ENCODE data around the gene SPAG5. TPM values are rescaled to one million over a fixed set of nuclear protein-coding genes. Genes with fewer than 3 reads are reported as not detected.
A peak's percentile ranks its signal among the peaks of the same experiment; 100 is the strongest.

Gene SPAG5
- total RNA-seq (1 to 10 TPM in 5 of 6 donors, under 1 TPM in 1; 0.93 to 2.7 (median 1.7) TPM), polyA plus RNA-seq (1 to 10 TPM; 3.9 to 7.4 TPM)

DNA sequence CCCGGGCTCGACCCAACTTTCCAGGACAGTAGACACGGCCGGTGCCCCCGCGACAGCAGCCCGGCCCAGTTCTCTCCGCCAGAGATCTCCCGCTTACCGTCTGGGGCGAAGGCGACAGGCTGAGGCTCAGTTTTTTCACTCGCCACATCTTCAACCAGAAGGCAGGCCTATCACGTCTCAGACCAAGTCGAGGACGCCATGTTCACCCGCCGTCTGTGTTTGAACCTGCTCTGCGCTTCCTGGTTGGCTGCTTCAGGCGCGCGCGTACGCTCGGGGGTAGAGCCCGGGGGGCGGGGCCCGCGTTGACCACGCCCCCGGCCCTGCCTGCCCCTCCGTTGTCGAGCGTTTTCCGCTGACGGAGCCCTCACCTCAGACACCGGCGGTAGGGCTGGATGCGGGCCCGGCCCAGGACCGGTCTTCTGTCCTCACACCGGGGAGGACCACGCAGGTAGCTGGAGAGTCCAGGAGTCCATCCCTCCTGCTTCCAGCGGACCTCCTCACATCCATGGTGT, at the start of gene SPAG5:
TSS of gene SPAG5 (minus strand) at position 227 of the 512 bp plus-strand sequence. CDS start at position 148, 79 bp downstream.
- Histone ChIP-seq H3K27ac (peak within 1 kb of the TSS; percentile 69 to 92 (median 84)), H3K4me1 (peaks cover 0 to 11% (median 7%) of the 10 kb centered on the region in 3 donors), H3K9me3 (no peaks in the 10 kb centered on the region), H3K36me3 (no peaks in the 10 kb centered on the region), H3K4me3 (peak within 1 kb of the TSS; percentile 52 to 63 (median 54)), H3K27me3 (no peaks in the 10 kb centered on the region)
- DNase-seq: peak; percentile 89 to 97 (median 93)
- WGBS, 2 donors: 0 to 1% methylated on average over 43 to 44 of the region's 44 CpGs
- ATAC-seq: peak; percentile 97 to 100 (median 99)
- FAIRE-seq: no peak
- TF ChIP-seq CTCF (IDR thresholded peaks at IDR 0.05): no peak
- intact Hi-C loops (cut with DNase I): no loop called here

DNA sequence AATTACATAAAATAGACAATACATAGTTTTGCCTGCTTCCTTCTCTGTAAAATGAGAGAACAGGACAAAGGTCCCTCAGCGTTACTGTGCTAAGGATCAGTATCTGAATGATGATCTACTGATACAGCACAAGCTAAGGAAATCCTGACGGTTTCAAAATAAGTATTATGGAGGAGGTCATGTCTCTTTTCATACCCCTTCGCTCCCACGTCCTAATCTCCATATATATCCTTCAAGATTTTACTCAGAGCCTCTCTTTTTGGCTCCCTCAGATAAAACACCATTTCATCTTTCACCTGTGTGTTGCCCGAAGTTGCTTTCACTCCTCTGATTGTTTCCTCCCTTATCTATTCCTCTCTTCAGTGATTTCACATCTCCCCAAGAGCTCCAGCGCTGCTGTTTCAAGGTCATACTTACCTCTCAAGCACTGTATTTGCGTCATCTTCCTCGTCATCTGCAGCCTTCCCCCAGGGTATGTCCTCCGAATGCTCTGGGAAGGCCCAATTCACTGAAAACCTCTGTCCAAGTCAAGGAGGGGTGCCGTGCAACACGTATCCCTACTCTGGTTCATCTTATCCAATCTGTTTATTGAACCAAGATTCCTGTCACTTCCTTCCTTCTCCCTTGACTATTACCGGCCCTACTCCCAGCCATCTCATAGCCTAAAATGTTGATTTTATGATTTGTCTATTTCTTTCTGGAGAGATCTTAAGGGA, 47.4 kb upstream of the SPAG5 start:
- H3K27me3 ChIP-seq: no peaks in the 10 kb centered on the region
- WGBS, 2 donors: 27 to 29% methylated on average over 12 of the region's 12 CpGs
- peaks cover 15 to 27% (median 24%) of the 10 kb centered on the region in 3 donors for H3K4me1 ChIP-seq
- intact Hi-C loops (cut with DNase I): no loop called here
- DNase-seq: peak in 3 of 6 donors; percentile 16 to 37 (median 34)
- peak overlapping the region; percentile 43 to 96 (median 78) for H3K27ac ChIP-seq
- no peaks in the 10 kb centered on the region for H3K9me3 ChIP-seq
- TF ChIP-seq CTCF (IDR thresholded peaks at IDR 0.05): no peak
- ATAC-seq: peak; percentile 2 to 12 (median 8)
- no peak for FAIRE-seq
- peaks cover 6 to 15% (median 8%) of the 10 kb centered on the region in 3 donors for H3K36me3 ChIP-seq
- H3K4me3 ChIP-seq: peak overlapping the region in 1 of 4 donors; percentile 82

- DNase-seq (no peak), FAIRE-seq (no peak), ATAC-seq (no peak)
- peaks cover 15 to 27% (median 24%) of the 10 kb centered on the region in 3 donors for H3K4me1 ChIP-seq
- H3K27ac ChIP-seq: peak overlapping the region; percentile 73 to 96 (median 86)
- no peak for TF ChIP-seq CTCF (IDR thresholded peaks at IDR 0.05)
- intact Hi-C loops (cut with DNase I): no loop called here
- H3K27me3 ChIP-seq: no peaks in the 10 kb centered on the region
- 16 to 20% methylated on average over 8 of the region's 8 CpGs for WGBS, 2 donors
- peak overlapping the region; percentile 35 to 90 (median 86) for H3K4me3 ChIP-seq
- no peaks in the 10 kb centered on the region for H3K9me3 ChIP-seq
- peaks cover 6 to 15% (median 8%) of the 10 kb centered on the region in 3 donors for H3K36me3 ChIP-seq
Observed at GRCh38 chr17:28645576-28645939, 46.7 kb upstream of the SPAG5 start.

GRCh38 chr17:28644787-28645575, 46.2 kb upstream of the SPAG5 start, which contains the start of gene BLTP2:
Gene BLTP2 (minus strand): TSS chr17:28645158. CDS start chr17:28645056, 102 bp downstream.
- H3K9me3 ChIP-seq: no peaks in the 10 kb centered on the region
- DNase-seq (peak; percentile 95 to 99 (median 97)), FAIRE-seq (no peak), ATAC-seq (peak; percentile 92 to 96 (median 93))
- intact Hi-C loops (cut with DNase I): no loop called here
- TF ChIP-seq CTCF (IDR thresholded peaks at IDR 0.05): no peak
- 1% methylated on average over 60 to 89 of the region's 89 CpGs for WGBS, 2 donors
- H3K27me3 ChIP-seq: no peaks in the 10 kb centered on the region
- H3K4me1 ChIP-seq: peaks cover 15 to 27% (median 24%) of the 10 kb centered on the region in 3 donors
- H3K27ac ChIP-seq: peak within 1 kb of the TSS; percentile 78 to 96 (median 86)
- peak within 1 kb of the TSS; percentile 75 to 90 (median 86) for H3K4me3 ChIP-seq
- peaks cover 6 to 18% (median 9%) of the 10 kb centered on the region in 3 donors for H3K36me3 ChIP-seq
